HG02763 (cell line): ENCODE results near the gene FAM24B.
"Not testable (repeated sequence)": the region's sequence is repeated elsewhere in the genome, so short reads cannot be mapped to it uniquely, and the experiment has no call there.

Source experiments
- ATAC-seq: cut with Tn5 transposase; IDR thresholded peaks from one replicate; pipeline ENCODE4 v1.9.1; 2021; ENCODE audit warnings: mild to moderate bottlenecking, moderate library complexity; ENCODE audit not compliant: unreplicated experiment

FAM24B gene

GRCh38 chr10:122859527-122859926 lies 19.9 kb downstream of the FAM24B start:
- no peak for ATAC-seq

DNA sequence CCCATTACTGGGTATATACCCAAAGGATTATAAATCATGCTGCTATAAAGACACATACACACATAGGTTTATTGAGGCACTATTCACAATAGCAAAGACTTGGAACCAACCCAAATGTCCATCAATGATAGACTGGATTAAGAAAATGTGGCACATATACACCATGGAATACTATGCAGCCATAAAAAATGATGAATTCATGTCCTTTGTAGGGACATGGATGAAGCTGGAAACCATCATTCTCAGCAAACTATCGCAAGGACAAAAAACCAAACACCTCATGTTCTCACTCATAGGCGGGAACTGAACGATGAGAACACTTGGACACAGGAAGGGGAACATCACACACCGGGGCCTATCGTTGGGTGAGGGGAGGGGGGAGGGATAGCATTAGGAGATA lies 21.3 kb downstream of the FAM24B start:
- ATAC-seq, result not testable (repeated sequence)

DNA sequence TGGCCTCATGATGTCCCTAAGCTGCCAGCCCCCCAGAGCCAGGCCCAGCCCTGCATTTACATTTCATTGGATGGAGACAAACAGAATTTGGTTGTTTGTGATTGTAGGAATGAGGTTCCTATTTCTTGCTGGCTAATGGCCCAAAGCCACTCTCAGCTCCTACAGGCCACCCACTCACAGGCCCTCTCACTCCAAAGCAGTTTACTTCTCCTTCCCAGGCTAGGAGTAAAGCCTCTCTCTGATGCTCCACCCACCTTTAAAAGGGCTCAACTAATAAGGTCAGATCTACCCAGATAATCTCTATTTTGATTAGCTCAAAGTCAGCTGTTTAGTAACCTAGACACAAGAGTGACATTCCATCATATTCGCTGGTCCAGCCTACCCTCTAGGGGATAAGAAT lies 22.5 kb downstream of the FAM24B start:
- no peak for ATAC-seq

GRCh38 chr10:122855745-122856144 lies 23.6 kb downstream of the FAM24B start:
- ATAC-seq, result no peak

GRCh38 chr10:122854648-122855047 lies 24.7 kb downstream of the FAM24B start:
- ATAC-seq, result no peak

DNA sequence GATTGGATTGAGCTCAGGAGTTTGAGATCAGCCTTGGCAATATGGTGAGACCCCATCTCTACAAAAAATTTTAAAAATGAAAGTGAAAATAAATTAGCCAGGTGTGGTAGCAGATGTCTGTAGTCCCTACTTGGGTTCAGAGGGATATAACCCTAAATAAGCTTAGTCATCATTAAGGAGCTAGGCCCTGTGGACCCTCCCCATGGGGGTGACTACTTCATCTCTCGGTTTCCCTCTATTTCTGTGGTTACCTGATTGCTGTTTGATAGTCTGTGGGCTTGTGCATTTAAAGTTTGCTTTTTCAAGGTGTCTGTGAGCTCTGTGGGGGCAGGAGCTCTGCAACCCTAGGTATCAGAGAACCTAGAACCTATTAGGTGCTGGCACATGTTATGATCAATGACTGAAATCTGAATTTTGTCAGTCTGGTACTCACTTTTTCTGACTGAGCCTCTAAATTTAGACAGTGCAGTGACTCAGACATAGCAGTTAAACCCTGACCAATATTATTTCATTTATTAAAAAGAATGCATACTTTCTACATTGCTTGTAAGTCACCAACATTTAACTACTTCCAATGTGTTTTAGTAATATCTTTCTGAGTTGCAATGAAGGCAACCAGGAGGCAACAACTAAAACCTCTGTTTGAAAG lies 25.6 kb downstream of the FAM24B start:
- ATAC-seq, result no peak

DNA sequence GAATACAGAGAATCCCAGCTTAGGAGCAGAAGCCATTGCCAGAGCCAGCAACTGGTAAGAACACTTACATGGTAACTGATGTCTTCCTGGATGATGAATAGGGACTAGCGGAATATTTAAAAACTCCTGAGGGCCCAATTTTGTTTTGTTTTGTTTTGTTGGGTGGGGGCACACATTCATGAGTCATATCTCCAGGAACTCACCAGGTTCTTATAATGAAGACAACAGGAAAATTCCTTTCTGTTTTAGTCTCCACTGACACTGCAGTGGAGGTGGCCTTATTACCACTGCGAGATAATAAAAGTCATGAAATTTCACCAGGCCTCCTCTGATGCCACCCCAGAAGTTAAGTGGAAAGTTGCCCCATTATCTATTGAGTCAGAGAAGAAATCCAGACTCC lies 27.1 kb downstream of the FAM24B start:
- no peak for ATAC-seq

DNA sequence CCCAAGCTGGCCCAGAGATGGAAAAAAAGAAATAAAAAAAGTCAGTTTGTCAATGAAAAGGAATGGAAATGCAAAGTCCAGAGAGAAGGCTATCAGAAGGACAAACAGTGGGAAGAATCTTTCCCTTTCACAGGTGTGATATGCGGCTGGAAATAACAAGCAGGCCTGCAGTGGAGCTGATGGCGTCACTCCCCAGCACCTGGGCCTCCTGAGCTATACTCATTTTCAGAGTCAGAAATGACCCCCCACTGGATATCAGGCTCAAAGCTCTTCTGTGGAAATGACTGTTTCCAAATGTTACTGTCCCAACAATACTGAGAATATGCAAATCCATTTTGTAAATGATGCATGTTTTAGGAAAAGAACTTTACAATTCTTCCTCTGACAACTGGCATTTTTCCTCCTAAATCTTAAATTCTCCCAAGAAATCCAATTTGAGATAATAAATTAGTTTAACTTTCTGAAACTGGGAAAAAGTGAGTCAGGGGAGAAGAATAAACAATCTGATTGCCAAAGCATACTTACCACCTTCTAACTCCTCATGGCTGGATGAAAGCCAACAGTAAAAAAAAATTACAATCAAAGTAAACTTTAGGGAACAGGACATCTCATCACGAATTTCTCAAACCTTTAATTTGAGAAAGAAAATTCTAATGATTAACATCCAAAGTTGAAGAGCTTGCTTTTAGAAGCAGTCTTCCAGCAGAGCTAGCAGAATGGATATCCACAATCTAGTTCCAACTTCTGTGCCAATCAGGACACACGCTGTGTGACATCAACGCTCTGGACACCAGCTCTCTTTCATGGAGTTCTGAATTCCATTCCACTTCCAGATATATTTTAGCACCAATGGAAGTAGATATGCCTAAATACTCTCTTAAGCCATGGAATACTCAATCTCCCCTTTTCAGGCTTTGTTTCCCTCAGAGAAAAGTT lies 28.4 kb downstream of the FAM24B start:
- no peak for ATAC-seq

- ATAC-seq, result no peak
Observed at GRCh38 chr10:122849900-122850605, 29.3 kb downstream of the FAM24B start.

DNA sequence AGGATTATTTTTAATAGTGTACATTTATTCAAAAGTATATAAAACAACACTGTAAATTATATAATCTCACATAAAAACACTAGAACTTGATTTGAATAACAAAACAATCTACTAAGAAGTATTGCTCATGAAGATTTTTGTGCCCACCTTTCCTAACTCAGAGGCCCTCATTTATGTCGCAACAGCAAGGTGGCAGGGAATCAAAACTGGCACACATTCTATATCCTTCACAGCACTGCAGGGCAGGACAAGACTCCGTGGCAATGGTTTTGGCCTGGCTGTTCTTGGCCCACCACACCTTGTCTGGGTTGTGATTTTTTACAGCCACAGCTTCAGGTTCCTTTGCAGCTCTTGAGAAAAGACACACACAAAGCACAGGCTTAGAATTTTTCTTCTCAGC lies 30.3 kb downstream of the FAM24B start:
- no peak for ATAC-seq

DNA sequence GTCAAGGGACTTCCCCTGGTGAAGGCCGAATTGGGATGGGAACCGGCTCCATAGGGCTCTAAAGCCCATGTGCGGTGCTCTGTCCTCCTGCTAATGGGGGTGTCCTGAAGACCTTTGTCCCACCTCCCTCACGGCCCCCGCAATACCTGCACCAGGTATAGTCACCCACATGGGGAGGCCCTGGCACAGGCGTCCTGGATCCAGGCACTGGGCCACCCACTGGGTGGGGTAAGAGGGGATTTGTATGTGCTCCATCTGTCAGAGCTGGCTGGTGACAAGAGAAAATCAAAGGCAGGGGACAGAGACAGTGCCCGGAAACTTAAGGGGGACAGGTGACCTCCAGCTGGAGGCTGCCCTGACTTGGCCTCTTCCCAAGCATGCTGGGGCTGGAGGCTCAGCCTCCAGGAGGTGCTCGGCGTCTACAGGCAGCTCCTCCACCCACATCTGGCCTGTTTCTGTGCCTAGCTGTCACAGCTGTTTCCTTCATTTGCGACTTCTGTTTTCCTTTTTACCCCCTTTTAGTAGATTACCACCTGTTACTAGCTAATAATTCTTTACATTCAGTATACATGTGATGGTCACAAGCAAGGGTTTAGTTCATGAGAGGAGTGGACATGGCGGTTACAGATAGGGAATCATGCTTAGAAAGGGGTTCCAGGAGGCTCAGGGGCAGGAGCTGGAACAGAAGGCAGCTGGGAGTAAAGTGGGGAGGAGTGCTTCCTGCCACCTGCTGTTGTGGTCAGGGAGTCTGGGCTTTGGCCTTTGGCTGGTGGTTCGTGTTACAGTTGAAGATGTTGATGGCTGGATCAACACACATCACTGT lies 31.4 kb downstream of the FAM24B start:
- no peak for ATAC-seq

DNA sequence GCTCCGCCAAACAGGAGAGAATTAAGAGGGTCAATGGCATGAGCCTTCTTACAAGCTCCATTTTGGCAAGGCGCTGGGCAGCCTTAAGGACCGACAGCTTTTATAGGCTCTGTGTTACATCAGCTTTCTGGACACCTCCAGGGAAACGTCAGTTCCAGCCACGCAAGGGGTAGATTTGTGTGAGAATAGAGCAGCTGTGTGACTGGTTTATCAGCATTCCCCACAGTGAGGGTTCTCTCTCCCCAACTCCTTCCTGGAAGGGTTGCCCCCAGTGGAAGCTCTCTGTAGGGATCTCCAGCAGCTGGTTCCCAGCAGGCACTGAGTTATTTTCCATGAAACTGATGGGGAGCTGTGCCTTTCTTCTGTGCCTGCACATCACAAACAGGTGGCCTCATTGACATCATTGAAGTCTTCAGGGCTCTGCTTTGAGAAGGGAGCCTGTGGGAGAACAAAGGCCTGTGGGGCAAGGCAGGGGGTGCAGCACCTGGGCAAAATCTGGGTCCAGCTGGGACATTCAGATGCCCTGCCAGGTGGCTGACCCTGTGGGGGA lies 33.5 kb downstream of the FAM24B start, which contains the start of gene CUZD1:
Gene CUZD1, minus strand, starts transcription at position 75 of the 550 bp plus-strand sequence. Its CDS starts 14 bp downstream, at position 61.
- ATAC-seq, result no peak

GRCh38 chr10:122844146-122844545 lies 35.2 kb downstream of the FAM24B start:
- no peak for ATAC-seq

DNA sequence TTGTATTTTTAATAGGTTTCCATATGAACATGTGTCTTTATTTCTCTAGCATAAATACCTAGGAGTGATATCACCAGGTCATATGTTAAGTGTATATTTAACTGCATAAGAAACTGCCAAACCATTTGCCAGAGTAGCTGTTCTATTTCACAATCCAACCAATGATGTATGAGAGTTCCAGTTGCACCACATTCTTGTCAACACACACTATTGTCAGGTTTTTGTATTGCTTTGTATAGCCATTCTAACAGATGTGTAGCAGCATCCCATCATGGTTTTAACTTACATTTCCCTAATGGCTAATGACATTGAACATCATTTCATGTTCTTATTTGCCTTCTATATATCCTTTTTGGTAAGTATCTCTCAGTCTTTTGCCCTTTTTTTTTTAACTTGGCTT lies 37.8 kb downstream of the FAM24B start:
- no peak for ATAC-seq

DNA sequence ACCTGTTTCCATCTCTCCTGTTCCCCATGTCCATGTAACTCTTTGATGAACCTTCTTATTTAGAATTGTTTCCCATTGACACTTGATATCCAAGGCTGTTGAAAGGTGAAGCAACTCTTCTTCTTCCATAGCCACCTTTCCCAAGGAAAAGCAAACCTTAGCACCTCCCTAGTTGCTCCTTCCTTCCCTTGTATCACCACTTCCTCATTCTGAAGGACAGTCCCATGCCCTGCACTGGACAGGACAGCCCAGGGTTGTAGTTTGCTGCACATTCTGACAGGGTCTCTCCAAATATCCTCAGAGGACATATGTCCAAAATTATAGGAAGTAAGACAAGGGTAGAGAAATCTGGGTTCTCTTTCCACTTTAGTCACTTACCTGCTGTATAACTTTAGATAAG lies 39.9 kb downstream of the FAM24B start:
- ATAC-seq, result no peak

GRCh38 chr10:122838880-122839279 lies 40.5 kb downstream of the FAM24B start:
- no peak for ATAC-seq

- ATAC-seq, result no peak
Observed at GRCh38 chr10:122835908-122836307, 43.5 kb downstream of the FAM24B start.

DNA sequence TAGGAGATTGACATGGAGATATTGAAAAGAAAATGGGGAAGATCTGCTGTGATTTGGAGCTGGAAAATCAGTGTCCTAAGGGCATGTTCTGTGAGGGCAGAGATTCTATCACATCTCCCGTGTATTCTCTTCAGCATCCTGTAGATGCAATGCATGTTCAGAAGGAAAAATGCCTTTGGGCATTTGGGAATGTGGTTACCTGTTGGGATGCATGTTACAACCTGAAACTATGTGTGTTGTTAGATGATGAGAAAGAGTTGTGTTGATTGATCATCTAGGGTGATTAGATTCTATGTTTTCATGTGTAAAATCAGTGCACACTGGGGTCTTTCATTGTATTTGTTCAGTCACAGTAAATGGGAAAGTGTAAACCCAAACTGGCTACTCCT lies 48.4 kb downstream of the FAM24B start:
- no peak for ATAC-seq

DNA sequence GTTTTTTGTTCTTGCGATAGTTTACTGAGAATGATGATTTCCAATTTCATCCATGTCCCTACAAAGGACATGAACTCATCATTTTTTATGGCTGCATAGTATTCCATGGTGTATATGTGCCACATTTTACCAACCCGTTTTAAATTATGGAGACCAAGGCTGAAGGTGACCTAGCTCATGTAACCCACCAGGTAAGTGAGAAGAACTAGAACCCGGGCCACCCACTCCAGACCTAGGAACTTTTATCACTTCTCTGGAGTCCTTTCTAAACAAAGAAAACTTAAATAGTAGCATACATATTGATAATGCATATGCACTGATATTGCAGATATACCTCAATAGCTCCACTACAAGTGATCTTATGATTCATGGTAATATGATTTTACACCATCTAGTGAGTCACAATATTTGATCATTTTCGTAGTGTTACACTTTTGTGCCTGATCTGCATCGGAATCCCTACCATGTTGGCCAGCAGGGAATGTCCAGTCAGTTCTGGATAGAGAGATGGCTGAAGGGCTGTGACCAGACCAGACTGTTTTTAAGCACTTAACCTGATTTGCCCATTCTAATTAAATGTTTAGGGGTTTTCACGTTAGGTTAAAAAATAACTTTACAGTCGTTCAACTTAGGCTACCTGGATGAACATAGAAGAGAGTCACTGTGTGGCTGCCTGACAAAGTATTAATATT lies 49.0 kb downstream of the FAM24B start:
- ATAC-seq, result no peak

DNA sequence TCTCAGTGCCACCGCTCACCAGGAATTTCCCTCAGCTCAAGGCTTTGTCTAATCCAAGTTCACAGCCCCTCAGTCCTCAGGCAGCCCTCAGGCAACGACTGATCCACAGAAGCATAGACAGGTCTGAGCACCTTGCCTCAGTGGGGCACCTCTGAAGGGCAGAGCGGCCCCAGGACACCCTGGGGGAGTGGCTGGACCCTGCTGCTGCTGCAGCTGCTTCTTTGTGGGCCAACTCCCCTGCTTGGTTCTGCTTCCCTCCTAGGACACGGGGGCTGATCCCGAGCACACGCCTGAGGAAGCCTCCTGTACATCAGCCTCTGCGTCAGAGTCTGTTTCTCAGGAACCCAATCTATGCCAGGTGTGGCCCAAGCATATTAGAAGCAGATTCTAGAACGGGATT lies 49.9 kb downstream of the FAM24B start:
- no peak for ATAC-seq
